Activated CD8-positive, alpha-beta memory T cell treated with anti-CD3 and anti-CD28 coated beads for 24 hours (primary cell): Measurements from ENCODE around the gene IGF2BP3.
"Not testable (repeated sequence)": the region's sequence is repeated elsewhere in the genome, so short reads cannot be mapped to it uniquely, and the experiment has no call there.

Experiments used
- DNase-seq: peaks from one replicate; pipeline ENCODE4 v3.0.0-alpha.2; 2020

The IGF2BP3 gene

DNA sequence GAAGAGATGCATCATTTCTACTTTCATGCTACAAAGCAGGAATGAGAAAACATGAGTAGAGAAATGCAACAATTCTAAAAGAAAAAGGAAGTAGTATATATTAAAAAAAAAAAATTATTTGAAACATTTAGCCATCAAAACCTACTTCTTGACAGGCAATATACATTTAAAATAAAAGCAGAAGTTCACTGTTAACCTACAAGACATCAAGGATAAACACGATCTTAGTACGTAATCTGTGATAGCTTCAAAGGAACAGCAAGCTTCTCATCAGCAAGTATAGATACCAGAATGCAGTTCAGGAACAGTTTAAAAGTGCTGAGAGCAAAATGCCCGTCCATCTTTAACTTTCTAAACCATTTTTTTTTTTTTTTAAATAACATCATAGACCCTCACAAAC, 134.2 kb downstream of the IGF2BP3 start:
- no peak for DNase-seq

DNA sequence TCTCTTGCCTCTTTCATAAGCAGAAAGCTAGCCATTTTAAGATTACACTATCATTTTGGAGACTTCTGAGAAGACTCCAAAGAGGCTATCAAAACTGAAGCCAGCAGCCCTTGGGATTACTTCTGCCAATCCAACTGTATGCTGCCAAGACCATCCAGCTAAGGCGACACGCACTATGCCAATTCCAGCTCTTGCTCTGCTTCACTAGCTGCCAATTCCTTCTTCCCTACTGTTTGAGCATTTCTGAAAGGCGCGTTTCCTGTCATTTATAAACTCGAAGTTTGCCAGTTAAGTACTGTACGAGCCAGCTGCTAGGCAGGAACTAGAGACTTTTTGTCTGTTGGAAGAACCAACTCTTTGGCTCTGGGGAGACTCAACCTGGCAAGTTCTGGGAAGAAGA, 134.7 kb downstream of the IGF2BP3 start:
- DNase-seq, result no peak

DNA sequence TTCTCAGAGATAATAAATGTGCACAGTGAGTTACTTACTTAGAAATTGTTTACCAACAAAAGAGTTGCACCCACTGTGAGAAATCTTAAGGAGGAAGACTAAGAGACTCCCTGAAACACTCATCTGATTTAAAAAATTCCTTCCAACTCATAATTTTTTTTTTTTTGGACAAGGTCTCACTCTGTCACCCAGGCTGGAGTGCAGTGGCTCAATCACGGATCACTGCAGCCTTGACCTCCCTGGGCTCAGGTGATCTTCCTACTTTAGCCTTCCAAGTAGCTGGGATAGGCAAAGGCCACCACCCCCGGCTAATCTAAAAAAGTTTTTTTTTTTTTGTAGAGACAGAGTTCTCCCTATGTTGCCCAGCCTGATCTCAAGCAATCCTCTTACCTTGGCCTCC, 135.2 kb downstream of the IGF2BP3 start:
- DNase-seq, result no peak

DNA sequence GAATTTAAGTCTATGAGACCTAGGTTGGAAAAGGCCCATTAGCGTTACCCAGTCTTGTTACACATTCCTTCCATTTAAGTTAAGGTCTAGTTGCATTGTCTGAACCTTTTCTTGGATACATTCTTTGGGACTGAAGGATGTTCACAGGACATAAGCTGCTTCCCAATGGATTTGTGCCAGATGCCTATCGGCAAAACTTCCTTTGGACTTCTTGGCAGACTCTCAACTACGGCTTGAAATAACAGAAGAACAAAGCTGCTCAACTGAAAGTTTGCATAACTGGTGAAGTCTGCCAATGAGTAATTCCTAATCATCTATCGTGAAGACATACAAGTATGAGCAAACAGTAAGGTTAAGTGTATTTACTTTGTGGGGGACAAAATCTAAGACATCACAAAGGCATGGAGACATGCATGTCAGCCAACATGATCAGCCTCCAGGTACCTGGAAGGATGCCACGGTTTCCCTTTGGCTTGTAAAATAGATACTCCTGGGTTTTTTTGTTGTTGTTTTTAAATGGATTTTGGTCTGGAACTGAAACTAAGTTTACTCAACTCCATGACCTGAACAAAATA, 135.7 kb downstream of the IGF2BP3 start:
- no peak for DNase-seq

DNA sequence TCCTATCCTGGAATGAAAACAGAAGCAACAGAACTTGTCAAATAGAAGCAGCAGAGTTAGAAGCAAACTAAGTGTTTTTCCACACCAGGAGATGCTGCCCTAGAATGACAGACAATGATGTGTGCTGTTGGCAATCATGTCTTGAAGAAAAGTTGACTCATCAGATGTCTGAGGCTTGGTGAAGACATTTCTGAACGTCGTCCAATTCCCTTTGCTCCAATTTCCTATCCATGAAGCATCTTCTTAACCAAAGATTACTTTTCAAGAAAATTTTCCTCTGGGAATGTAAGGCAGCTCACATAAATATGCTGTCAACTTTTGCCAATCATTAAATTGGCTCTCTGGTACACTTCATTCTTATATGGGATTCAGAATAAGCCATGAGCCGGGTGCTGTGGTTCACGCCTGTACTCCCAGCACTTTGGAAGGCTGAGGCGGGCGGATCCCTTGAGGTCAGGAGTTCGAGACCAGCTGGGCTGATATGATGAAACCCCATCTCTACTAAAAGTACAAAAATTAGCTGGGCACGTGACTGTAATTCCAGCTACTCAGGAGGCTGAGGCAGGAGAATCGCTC, 136.5 kb downstream of the IGF2BP3 start:
- no peak for DNase-seq

DNA sequence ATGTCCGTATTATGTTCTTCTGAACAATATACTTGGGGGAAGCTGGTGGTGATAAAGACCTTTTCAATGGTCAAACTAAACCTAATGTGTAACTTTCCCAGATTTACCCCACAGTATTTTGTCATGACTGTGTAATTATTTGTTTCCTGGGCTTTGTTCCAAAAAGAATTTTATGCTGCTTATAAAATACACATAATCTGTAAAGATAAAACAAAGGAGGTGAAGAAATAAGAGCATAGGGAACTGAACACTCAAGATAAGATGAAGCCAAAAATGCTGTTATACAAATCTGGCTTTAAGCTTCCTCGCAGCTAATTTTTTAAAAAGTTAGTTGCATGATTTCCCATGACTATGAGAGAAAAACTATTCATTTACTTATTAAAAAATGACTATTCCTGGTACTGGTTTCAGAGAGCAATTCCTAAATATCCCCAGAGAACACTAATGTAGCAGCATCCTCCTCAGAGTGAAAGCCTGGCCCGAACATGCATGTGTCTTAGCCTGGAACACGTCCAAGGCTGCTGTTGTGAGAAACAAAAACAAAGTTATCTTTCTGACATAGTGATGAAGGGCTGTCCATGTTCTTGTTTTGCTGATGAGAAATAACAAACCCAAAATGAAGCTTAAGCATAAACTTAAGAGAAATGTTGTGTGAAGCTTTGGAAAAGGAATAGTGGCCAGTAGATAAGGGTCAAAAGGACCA, 137.2 kb downstream of the IGF2BP3 start:
- DNase-seq, result no peak

DNA sequence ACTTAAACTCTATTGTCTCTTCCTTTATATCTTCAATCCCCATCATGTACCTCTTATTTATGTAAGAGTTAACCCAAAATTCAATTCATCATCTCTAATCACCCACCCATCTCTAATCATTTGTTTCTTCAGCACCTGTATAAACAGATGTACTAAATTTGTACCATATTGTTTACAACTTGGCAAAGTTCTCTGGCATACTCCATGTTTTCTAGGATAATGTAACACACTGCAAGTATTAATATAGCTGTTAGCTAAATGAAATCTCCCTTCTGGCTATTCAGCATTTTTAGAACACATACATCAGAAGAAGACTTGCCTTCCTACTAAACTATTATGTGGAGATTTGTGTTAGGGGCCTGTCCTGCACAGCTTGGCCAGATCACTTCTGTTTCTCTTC, 138.1 kb downstream of the IGF2BP3 start:
- DNase-seq, result no peak

DNA sequence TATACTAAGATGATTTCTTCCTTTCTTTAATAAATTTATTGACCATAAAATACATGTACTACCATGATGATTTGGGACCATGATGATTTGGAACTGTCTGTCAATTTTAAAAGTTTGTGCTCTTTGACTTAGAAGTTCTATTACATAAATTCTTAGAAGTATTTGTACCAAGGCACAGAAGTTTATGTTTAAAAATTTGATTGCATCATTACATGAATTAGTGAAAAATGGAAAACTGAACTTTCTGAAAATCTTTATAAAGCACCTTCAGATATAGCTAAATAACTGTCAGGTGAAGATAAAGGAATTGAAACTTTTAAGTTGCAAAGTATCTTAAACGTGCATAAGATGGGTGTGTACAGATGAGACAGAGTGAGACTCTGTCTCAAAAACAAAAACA, 139.2 kb downstream of the IGF2BP3 start:
- DNase-seq, result no peak

DNA sequence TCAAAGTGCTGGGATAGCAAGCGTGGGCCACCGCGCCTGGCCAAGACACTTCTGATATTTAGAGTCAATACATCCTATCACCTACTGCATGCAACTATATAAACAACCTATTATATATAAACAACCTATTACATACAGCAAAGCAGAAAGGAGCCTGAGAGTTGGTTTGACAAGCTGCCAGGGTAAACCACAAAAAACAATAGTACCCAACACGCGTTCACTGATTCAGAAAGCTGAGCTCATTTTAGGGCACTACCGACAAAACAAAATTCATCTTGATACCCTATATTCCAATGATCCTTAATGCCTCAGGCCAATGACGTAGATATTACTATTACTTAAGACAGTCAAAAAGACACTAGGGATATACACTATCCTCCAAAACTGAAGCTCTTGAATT, 154.9 kb downstream of the IGF2BP3 start:
- no peak for DNase-seq

DNA sequence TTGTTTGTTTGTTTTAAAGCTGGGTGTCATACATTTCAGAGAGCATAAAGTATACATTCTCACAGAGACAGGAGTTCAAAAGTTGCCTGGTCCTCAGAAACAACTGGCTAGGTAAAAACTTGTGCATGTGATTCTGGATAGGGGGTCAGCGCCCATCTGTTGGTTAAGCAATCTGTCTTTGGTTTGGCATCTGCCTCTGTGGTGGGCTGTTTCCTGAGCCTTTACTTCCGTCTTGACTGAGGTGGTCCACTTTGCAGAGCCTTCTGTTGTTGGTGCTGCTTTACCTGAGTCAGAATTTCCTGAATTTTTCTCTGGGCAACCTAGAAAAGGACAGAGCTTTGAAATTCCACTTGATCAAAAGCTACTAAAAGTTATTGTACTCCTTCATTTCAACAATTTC, 158.2 kb downstream of the IGF2BP3 start:
- not testable (repeated sequence) for DNase-seq

DNA sequence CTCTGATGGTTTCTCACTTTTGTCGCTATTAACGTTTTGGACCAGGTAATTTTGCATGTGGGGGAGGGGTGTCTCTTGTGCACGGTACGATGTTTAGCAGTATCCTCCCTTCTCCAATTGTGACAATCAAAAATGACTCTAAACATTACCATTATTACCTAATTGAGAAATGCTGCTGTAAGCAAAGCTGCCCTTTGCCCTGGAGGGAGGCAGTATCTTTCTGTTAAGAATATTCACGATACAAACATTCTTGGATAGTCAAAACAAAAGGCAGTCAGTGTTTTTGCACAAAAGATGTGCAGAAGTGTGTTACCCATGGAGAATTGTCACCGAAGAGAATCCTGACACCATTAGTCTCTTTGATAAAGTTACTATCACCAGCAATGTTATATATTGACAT, 161.5 kb downstream of the IGF2BP3 start:
- DNase-seq, result no peak

DNA sequence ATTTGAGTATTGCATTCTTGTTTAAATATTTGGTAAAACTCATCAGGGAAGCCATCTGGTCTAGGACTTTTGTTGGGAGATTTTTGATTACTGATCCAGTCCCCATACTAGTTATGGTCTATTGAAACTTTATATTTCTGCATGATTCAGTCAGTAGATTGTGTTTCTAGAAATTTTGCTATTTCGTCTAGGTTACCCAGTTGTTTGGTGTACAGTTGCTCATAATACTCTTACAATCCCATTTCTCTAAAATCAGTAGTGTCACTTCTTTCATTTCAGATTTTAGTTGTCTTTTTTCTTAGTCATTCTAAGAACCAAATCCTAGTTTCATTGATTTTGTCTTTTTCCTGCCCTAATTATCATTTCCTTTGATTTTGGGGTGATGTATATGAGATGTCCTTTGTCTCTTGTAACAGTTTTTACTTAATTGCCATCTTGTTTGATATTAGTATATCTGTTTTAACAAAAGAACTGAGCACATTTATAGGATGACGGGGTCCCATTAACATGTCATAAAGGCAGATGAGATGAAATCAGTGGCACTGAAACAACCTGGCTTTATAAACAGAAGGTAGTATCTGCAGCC, 163.3 kb downstream of the IGF2BP3 start:
- DNase-seq, result no peak

DNA sequence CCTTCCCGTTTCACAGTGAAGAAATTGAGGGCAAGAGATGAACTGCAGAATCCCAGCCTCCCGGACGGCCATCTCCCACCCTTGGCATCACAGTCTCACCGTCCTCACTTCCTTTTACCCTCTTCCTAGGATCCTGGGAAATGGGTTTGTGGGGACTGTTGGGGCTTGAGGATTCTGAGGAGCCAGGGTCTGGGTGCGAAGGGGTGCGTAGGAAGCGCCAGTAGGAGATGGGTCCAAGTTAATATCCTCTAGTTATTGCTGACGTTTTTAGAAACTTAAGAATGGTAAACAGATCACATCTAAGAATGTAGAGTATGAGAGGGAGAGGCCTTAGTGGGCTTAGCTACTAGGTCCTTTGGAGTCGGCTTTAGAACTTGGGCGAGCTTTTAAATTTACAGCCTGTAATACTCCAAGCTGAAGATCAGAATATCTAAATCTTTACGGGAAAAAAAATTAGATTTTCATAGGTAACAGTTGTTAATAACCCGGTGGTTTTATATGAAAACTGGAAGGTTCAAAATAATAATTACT, 170.5 kb downstream of the IGF2BP3 start:
- DNase-seq, result no peak

DNA sequence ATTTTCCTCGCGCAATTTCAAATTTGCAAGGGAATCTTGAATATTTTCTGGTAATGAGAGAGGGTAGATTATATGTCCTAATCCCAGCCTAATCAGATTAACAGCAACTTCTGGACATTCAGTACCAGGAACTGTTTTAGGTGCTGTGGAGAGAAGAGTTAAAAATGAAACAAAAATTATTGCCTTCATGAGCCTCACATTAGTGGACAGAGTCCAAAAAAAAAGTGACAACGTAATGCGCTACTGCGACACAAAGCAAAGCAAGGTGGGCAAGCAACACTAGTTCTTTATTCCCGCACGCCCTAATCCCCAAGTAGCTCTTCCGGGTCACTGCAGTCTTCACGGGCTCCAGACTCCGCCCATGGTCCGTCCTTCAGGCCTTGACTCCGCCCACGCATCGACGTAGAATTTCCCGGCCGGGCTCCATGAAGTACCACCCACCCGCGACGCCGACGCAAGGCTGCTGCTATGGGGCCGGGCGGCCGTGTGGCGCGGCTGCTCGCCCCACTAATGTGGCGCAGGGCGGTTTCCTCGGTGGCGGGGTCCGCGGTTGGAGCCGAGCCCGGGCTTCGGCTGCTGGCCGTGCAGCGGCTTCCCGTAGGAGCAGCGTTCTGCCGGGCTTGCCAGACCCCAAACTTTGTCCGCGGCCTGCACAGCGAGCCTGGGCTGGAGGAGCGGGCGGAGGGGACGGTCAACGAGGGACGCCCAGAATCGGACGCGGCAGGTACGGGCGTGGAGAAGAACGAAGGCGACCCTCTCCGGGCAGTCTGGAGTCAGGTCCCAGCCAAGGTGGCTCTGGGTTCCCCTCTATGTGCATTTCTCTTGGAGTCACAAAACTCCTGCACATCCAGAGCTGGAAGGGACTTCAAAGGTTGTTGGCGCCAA, 171.2 kb downstream of the IGF2BP3 start, which contains the start of gene MALSU1:
Gene MALSU1 (plus strand): TSS at position 455 of the 885 bp plus-strand sequence. CDS start 14 bp downstream, at position 469.
- DNase-seq, result peak; percentile 98

DNA sequence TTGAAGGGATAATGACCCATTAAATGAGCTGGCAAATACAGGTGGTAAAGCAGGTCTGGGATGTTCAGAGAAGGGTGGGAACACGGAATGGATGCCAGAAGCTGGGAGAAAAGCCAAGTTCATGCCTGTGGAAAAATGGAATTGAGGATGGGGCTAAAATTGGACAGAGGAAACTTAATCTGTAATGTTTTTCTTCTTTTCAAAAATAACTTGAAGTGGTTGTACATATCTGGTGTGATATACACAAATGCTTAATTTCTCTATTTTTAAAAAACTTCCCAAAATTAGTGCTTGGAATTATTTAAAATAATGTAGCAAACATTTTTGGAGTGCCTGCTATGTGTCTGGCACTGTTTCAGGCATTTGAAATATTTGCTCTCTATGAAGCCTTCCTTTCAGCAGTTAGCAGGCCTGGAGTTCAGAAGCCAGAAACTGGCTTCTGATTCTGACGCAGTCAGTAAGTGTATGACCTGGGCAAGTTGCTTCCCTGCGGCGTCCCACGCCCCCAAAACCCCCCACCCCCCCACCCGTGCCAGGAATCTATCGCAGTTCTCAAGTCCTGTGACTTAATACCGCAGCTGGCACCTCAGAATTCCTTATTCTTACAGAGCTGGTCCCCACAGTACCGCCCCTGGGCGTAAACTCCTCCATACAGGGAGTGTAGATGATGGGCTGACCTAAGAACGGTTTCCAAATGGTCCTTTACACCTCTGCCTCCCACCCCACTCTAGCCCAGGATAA, 172.0 kb downstream of the IGF2BP3 start:
- no peak for DNase-seq

DNA sequence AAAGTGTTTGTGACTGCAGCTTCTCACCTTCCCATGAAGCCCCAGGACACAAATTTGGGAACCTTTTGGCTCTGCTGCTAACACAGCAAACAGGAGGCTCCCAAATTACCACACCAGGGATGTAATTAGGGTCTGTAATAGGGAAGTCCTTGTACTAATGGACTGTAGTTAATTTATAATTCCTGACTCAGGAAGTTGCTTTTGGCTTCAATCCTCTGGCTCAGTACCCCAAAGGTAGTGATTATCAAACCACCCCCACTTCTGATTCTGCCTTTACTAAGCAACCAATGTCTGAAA, 174.9 kb downstream of the IGF2BP3 start:
- no peak for DNase-seq

DNA sequence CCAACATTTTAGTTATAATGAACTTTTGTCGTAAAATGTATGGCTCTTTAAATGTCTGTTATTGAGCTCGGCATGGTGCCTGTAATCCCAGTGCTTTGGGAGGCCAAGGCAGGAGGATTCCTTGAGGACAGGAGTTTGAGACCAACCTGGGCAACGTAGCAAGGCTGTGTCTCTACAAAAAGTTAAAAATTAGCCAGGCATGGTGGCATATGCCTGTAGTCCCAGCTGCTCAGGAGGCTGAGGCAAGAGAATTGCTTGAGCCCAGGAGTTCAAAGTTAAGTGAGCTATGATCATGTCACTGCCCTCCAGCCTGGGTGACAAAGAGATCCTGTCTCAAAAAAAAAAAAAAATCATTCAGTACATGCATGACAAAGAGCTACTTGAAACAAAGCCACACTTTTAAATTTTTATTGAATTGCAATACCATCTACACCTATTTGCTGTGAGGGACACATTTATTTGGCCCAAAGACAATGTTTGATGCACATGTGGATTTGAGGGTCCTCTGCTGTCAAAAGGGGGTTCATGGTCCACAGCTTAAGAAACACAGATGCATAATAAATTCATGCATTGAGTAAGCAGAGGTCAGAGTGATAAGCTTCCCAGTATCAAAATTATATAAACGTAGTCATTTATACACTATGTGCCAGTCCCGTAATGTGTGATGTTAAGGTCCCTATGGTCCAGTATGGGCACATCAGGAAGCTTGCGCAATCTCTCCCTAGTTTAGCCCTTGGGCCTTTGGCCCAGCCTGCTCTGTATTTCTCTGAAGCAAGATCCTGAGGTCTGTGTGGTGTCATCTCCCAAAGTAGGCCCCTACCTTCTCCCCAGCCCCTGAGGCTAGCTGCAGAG, 175.5 kb downstream of the IGF2BP3 start:
- DNase-seq, result no peak

DNA sequence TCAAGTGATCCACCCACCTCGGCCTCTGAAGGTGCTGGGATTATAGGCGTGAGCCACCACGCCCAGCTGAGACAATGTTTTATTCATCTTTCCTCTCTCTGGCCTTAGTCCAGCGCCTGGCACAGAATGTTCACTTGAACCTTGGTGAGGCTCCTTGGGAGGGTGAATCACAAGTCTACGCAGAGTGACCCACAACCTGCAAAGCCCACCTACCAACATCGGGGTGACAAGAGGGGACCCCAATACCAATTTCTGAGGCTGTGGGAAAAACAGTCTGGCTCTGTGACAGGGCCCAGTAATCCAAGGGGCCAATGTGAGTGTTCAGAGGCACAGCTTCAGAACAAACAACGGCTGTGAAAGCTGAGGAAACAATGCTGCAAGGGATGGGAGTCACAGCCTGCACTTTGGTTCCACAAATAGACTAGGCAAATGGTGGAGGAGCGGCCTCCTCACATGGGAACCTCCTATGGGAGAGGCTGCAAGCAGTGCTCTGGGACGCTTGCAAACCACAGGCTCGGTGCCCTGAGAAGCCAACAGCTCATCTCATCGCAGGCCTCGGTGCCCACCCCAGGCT, 176.7 kb downstream of the IGF2BP3 start:
- DNase-seq, result no peak

DNA sequence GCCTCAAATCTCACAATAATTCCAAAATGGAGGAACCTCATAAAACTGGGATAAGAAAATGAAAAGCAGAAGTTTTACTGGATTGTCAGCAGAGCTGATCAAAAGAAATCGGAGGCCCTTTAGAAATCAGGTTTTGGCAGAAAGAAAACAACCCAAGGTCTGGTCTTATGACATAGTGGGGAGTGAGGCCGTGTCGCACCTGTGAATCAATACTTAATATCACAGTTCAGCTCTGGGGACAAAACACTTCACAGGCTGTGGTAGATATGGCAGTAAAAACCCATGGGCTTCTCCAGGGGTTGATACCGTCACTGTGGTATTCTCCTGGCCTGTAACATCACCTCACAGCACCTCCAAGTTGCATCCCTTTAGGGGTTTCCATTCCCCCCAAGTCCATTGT, 177.7 kb downstream of the IGF2BP3 start:
- no peak for DNase-seq

DNA sequence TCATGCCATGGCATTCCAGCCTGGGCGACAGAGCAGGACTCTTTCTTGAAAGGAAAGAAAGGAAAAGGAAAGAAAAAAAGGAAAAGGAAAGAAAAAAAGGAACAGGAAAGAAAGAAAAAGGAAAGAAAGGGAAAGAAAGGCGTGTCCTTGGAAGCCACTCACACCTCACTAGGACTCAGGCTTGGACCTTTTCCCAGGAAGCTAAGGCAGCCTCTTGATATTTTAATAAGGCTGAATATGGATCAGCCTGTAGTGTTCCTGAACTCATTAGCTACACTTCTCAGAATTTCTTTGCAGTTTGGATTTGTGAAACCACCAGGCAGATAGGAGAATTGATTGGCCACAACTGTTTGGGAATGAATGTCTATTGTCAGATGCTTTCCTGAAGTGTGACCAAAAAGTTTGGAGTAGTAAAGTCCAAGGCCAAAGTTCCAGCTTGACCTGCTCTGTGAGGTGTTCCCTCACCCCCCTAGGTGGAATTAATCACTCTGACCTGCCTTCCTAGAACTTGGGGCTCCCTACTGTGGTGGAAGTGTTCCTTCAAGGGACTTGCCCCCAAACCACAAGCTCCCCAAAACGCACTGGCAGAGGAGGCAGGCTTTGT, 178.2 kb downstream of the IGF2BP3 start:
- DNase-seq, result no peak

DNA sequence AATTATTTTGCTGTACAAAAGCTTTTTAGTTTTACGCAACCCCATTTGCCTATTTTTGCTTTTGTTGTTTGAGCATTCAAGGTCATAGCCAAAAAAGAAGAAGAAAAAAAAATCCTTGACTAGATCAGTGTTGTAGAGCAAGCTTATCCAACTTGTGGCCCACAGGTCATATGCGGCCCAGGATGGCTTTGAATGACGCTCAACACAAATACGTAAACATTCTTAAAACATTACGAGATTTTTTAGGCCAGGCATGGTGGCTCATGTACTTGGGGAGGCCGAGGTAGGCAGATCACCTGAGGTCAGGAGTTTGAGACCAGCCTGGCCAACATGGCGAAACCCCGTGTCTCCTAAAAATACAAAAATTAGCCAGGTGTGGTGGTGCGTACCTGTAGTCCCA, 179.3 kb downstream of the IGF2BP3 start:
- DNase-seq, result no peak
